HepG2 (cell line): ENCODE data around the gene PIGX. TPM values are rescaled to one million over a fixed set of nuclear protein-coding genes. Genes with fewer than 3 reads are reported as not detected.

Source experiments
- ATAC-seq: fragments of 200-7000 bp; cut with Tn5 transposase; 3 replicates; pipeline ENCODE4 v1.9.1; 2020; ENCODE audit warnings: mild to moderate bottlenecking, moderate library complexity
- BruUV-seq: library from RNA; stranded (reverse); fragments of 400-500 nt; replicated peaks from 2 replicates; lab custom pipeline; 2021; lab: Mats Ljungman, UMichigan
- CTCF ChIA-PET: fragments of 300-600 bp; formaldehyde crosslinking; extraction: SDS; loops from one replicate; lab custom pipeline; 2021; ENCODE audit warnings: low total read pairs, inconsistent platforms, low intra/inter-chr PET ratio; lab: Yijun Ruan, JAX
- POLR2A ChIA-PET: fragments of 350-600 bp; sonication (Branson Sonifier 250); formaldehyde crosslinking; loops from one replicate; lab custom pipeline; 2020; ENCODE audit warnings: antibody characterized with exemption, inconsistent platforms; lab: Yijun Ruan, JAX
- DNase-seq: peaks from one replicate; pipeline ENCODE4 v3.0.0-alpha.2; 2015; ENCODE audit warnings: low spot score
- FAIRE-seq: peaks from 3 replicates; lab custom pipeline; 2011; peaks lifted over from hg19 to GRCh38; lab: Jason Lieb, UNC
- H2AFZ ChIP-seq: one replicate; pipeline ENCODE4 v1.6.1; 2011; ENCODE audit warnings: low read length, inconsistent platforms
- H3K27ac ChIP-seq: fragments of 300-600 bp; 3 replicates; pipeline ENCODE4 v1.8.0; 2011; ENCODE audit warnings: mixed run types, mild to moderate bottlenecking, mixed read lengths, low read length, inconsistent platforms; ENCODE audit not compliant: insufficient read depth; ENCODE audit errors: extremely low read length
- H3K27me3 ChIP-seq, 2 experiments: fragments of 200-600 bp in 1 of 2; 2 replicates in 1 of 2; 3 replicates in 1 of 2; pipeline versions ENCODE4 v1.6.0 to v1.8.0; 2011; ENCODE audit warnings: low read length in 2 of 2, mild to moderate bottlenecking in 2 of 2, moderate library complexity in 2 of 2, inconsistent platforms in 1 of 2; ENCODE audit not compliant: insufficient read depth in 2 of 2, control insufficient read depth in 1 of 2
- H3K36me3 ChIP-seq, 2 experiments: fragments of 200-600 bp in 1 of 2; replicated peaks in 1 of 2; 2 replicates in 1 of 2; 3 replicates in 1 of 2; pipeline versions ENCODE4 v1.5.1 to v1.8.0; 2011; ENCODE audit warnings: low read length in 2 of 2, inconsistent platforms in 1 of 2; ENCODE audit not compliant: insufficient read depth in 2 of 2, control insufficient read depth in 1 of 2
- H3K4me1 ChIP-seq: 2 replicates; pipeline ENCODE4 v1.5.1; 2012; ENCODE audit warnings: low read length, inconsistent platforms; ENCODE audit not compliant: insufficient read depth
- H3K4me2 ChIP-seq: 2 replicates; pipeline ENCODE4 v1.6.0; 2011; ENCODE audit warnings: low read depth, low read length, inconsistent platforms
- H3K4me3 ChIP-seq, 3 experiments: fragments of 200-600 bp in 1 of 3; sonication (generic), shearing (Covaris generic) in 1 of 3; replicated peaks in 1 of 3; 2 replicates each; pipeline ENCODE4 v1.5.1; 2011 to 2016; ENCODE audit warnings: low read length in 3 of 3, inconsistent platforms in 2 of 3, low read depth in 2 of 3, mild to moderate bottlenecking in 2 of 3, control low read depth in 1 of 3, mixed read lengths in 1 of 3; ENCODE audit not compliant: insufficient read depth in 1 of 3
- H3K79me2 ChIP-seq: one replicate; pipeline ENCODE4 v1.6.1; 2011; ENCODE audit warnings: low read length, inconsistent platforms; ENCODE audit not compliant: insufficient read depth
- H3K9ac ChIP-seq: 2 replicates; pipeline ENCODE4 v1.6.0; 2011; ENCODE audit warnings: mild to moderate bottlenecking, low read depth, low read length, inconsistent platforms; ENCODE audit not compliant: insufficient read depth
- H3K9me3 ChIP-seq: 2 replicates; pipeline ENCODE4 v1.5.1; 2012; ENCODE audit warnings: mild to moderate bottlenecking, low read length
- H4K20me1 ChIP-seq: 2 replicates; pipeline ENCODE4 v1.6.0; 2011; ENCODE audit warnings: inconsistent platforms, mild to moderate bottlenecking, low read length, moderate library complexity; ENCODE audit not compliant: insufficient read depth
- ARID2 ChIP-seq: sonication (generic); formaldehyde crosslinking; IDR thresholded peaks from 2 replicates; pipeline ENCODE4 v1.8.1; 2022; ENCODE audit warnings: mild to moderate bottlenecking, missing genetic modification reagents, borderline replicate concordance
- ARNTL ChIP-seq: sonication (generic); formaldehyde crosslinking; IDR thresholded peaks from 2 replicates; pipeline ENCODE4 v1.4.0; 2020; ENCODE audit warnings: mild to moderate bottlenecking, missing genetic modification reagents
- BHLHE40 ChIP-seq: IDR thresholded peaks from 2 replicates; pipeline ENCODE4 v1.6.1; 2011; ENCODE audit warnings: low read length, improper control_type of control experiment
- CBFB ChIP-seq: sonication (generic); formaldehyde crosslinking; IDR thresholded peaks from 2 replicates; pipeline ENCODE4 v1.4.0; 2020; ENCODE audit warnings: missing genetic modification reagents
- GFI1 ChIP-seq: sonication (generic); formaldehyde crosslinking; IDR thresholded peaks from 2 replicates; pipeline ENCODE4 v1.5.0; 2020; ENCODE audit warnings: missing genetic modification reagents, mild to moderate bottlenecking, borderline replicate concordance
- HHEX ChIP-seq: IDR thresholded peaks from 2 replicates; pipeline ENCODE4 v1.6.1; 2016; ENCODE audit warnings: control low read depth
- JUNB ChIP-seq: sonication (generic); formaldehyde crosslinking; IDR thresholded peaks from 2 replicates; pipeline ENCODE4 v1.8.0; 2022; ENCODE audit warnings: missing genetic modification reagents, mild to moderate bottlenecking, borderline replicate concordance
- MAZ ChIP-seq, 2 experiments: sonication (generic) in 1 of 2; formaldehyde crosslinking in 1 of 2; IDR thresholded peaks; 2 replicates each; pipeline versions ENCODE4 v1.5.0 to v1.6.1; 2012 to 2020; ENCODE audit warnings: low read depth in 2 of 2, mild to moderate bottlenecking in 2 of 2, borderline replicate concordance in 1 of 2, improper control_type of control experiment in 1 of 2, low read length in 1 of 2, missing genetic modification reagents in 1 of 2, moderate library complexity in 1 of 2
- SCMH1 ChIP-seq: sonication (generic); formaldehyde crosslinking; IDR thresholded peaks from 2 replicates; pipeline ENCODE4 v1.9.0; 2021; ENCODE audit warnings: missing genetic modification reagents, mild to moderate bottlenecking, borderline replicate concordance
- SRSF9 ChIP-seq: fragments of 200-400 bp; formaldehyde crosslinking; IDR thresholded peaks from 2 replicates; pipeline ENCODE4 v1.6.1; 2018; ENCODE audit warnings: borderline replicate concordance, mild to moderate bottlenecking, low read depth, low read length; ENCODE audit not compliant: insufficient read depth, poor library complexity, severe bottlenecking
- ZNF224 ChIP-seq: sonication (generic); formaldehyde crosslinking; IDR thresholded peaks from 2 replicates; pipeline ENCODE4 v1.5.0; 2020; ENCODE audit warnings: mild to moderate bottlenecking, missing genetic modification reagents
- ZNF230 ChIP-seq: sonication (generic); formaldehyde crosslinking; IDR thresholded peaks from 2 replicates; pipeline ENCODE4 v1.4.0; 2020; ENCODE audit warnings: mild to moderate bottlenecking, missing genetic modification reagents
- ZNF253 ChIP-seq: sonication (generic); formaldehyde crosslinking; IDR thresholded peaks from 2 replicates; pipeline ENCODE4 v1.8.0; 2022; ENCODE audit warnings: mild to moderate bottlenecking, missing genetic modification reagents, borderline replicate concordance
- ZNF572 ChIP-seq: sonication (generic); formaldehyde crosslinking; IDR thresholded peaks from 2 replicates; pipeline ENCODE4 v1.5.1; 2020; ENCODE audit warnings: mild to moderate bottlenecking, missing genetic modification reagents
- ZNF577 ChIP-seq: sonication (generic); formaldehyde crosslinking; IDR thresholded peaks from 2 replicates; pipeline ENCODE4 v1.4.0; 2020; ENCODE audit warnings: mild to moderate bottlenecking, low read depth, missing genetic modification reagents, borderline replicate concordance
- ZNF674 ChIP-seq: sonication (generic); formaldehyde crosslinking; IDR thresholded peaks from 2 replicates; pipeline ENCODE4 v1.5.0; 2020; ENCODE audit warnings: low read depth, mild to moderate bottlenecking, missing genetic modification reagents
- ZNF766 ChIP-seq: sonication (generic); formaldehyde crosslinking; IDR thresholded peaks from 2 replicates; pipeline ENCODE4 v1.5.0; 2020; ENCODE audit warnings: missing genetic modification reagents, borderline replicate concordance
- WGBS: methylation state at CpG from one replicate; pipeline ENCODE4 v1.1.6; 2017; ENCODE audit warnings: low lambda C conversion rate; 5-methylcytosine and 5-hydroxymethylcytosine counted together
- in situ Hi-C: cut with HindIII; loops from 2 replicates; pipeline ENCODE4 v1.10.0; 2017; ENCODE audit warnings: low pct_unique_long_range_greater_than_20kb; ENCODE audit not compliant: extremely low pct_ligation_motif_present
- intact Hi-C: fragments of 100-400 bp; cut with micrococcal nuclease; formaldehyde crosslinking; loops from one replicate; pipeline ENCODE4 v1.10.0; 2022; ENCODE audit not compliant: unreplicated experiment
- polyA plus RNA-seq, 8 experiments: library from polyadenylated mRNA; depleted of rRNA in 3 of 8; stranded (reverse) in 7 of 8; unstranded in 1 of 8; fragments of >200 nt; fragmentation: Illumina TruSeq in 4 of 8; extraction: Trizol in 4 of 8; gene quantifications; 2 replicates each; pipeline versions ENCODE4 v1.2.1 to v1.2.3, GENCODE V29; 2011 to 2016; ENCODE audit warnings: low read depth in 4 of 8, missing spikeins in 1 of 8, mixed read lengths in 1 of 8; ENCODE audit not compliant: insufficient read depth in 1 of 8
- total RNA-seq, 5 experiments: library from RNA; depleted of rRNA; stranded (reverse); fragments of >200 nt; fragmentation: Illumina TruSeq; extraction: Trizol; gene quantifications; 2 replicates each; pipeline ENCODE4 v1.2.3, GENCODE V29; 2016; ENCODE audit warnings: low read depth in 1 of 5
- TF ChIP-seq, protein P1 (sequence below), 2 experiments: fragments of 450-650 bp in 1 of 2; sonication (generic) in 1 of 2; formaldehyde crosslinking; IDR thresholded peaks; 2 replicates each; pipeline versions ENCODE4 v1.5.0 to v1.8.0; 2020 to 2022; ENCODE audit warnings: mild to moderate bottlenecking in 1 of 2, missing genetic modification reagents in 1 of 2
- TF ChIP-seq, protein P2 (sequence below): IDR thresholded peaks from 2 replicates; pipeline ENCODE4 v1.6.1; 2016; ENCODE audit warnings: low read depth, control low read depth

The PIGX gene
- total and polyA plus RNA-seq, 2 of the 13 experiments (the other 11 are each of a cell fraction or from before 2014, with no cell fraction given): 13.2 to 21.3 TPM

DNA sequence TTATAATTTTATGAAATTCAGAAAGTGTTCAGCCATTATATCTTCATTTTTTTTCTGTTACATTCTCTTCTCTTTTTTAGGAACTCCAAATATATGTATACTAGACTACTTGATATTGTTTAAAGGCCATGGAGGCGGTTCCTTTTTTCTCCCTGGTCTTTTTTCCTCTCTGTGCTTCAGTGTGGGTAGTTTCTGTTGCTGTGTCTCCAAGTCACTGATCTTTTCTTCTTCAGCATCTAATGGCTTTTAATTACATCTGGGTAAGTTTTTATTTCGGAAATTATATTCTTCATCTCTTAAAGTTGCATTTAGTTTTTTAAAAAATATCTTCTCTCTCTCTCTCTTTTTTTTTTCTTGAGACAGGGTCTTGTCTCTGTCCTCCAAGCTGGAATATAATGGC, 8.9 kb downstream of the PIGX start (continued):
- no peak for TF ChIP-seq ZNF766 (CRISPR knock-in tag)
- TF ChIP-seq HHEX: no peak
- no peak for TF ChIP-seq SCMH1 (CRISPR knock-in tag)
- TF ChIP-seq, all 625 proteins: peak for 0

DNA sequence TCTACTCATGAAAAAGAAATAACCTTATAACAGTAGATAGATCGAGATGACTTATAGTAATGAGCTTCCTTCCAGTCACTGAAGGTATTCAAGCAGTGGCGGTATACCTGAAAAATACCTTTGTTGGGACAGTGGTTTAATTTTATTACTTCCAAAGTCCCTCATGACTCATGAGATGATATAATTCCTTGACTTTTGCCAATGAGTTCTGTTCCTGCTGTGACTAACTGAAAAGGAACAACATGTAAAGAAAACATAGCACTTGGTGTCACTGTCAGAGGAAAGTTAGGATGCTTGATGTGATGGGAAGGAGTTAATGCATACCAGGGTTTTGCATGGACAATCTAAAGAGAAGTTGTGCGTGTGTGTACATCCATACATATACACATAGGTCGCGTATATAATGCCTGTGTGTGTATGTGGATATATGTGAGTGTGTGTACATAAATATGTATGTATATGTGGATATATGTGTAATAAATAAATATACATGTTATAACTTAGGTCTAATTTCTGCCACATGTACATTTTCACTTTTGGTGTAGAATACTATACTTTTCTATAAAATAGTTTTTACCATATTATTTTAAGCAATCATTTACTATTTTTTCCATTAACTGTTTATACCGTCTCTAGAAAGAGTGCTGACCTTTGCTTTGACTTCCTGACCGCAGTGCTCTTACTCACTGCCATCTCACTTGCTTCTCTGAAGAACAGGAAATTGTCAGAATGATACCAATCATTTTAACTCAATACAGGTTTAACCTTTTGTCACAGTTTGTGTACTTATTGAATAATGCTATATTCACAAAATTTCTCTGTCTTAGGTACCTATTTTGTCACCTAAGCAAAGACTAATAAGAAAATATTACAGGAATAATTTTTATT, 14.9 kb downstream of the PIGX start:
- no peak for ATAC-seq

More for the DNA sequence above, 14.9 kb downstream of the PIGX start:
- Histone ChIP-seq H3K4me2 (no peak overlapping the region), H3K4me1 (no peaks in the 10 kb centered on the region), H3K36me3 (peaks cover 0 to 12% of the 10 kb centered on the region in 2 experiments; a peak in 2 of 5 replicates), H3K27me3 (no peaks in the 10 kb centered on the region), H3K9ac (no peak overlapping the region), H2AFZ (no peak overlapping the region), H3K4me3 (no peak overlapping the region), H4K20me1 (no peaks in the 10 kb centered on the region), H3K79me2 (no peaks in the 10 kb centered on the region), H3K27ac (no peak overlapping the region), H3K9me3 (no peaks in the 10 kb centered on the region)
- ChIA-PET CTCF (no interaction called here), POLR2A (no interaction called here)
- no peak for TF ChIP-seq ZNF674 (CRISPR knock-in tag)
- no peak for TF ChIP-seq ZNF572 (CRISPR knock-in tag)
- TF ChIP-seq ARNTL: no peak
- TF ChIP-seq, protein P1, sequence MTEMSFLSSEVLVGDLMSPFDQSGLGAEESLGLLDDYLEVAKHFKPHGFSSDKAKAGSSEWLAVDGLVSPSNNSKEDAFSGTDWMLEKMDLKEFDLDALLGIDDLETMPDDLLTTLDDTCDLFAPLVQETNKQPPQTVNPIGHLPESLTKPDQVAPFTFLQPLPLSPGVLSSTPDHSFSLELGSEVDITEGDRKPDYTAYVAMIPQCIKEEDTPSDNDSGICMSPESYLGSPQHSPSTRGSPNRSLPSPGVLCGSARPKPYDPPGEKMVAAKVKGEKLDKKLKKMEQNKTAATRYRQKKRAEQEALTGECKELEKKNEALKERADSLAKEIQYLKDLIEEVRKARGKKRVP (CRISPR knock-in tag; IDR thresholded peaks at IDR 0.05): no peak
- TF ChIP-seq HHEX: no peak
- no peak for TF ChIP-seq ZNF253 (CRISPR knock-in tag)
- TF ChIP-seq, protein P2, sequence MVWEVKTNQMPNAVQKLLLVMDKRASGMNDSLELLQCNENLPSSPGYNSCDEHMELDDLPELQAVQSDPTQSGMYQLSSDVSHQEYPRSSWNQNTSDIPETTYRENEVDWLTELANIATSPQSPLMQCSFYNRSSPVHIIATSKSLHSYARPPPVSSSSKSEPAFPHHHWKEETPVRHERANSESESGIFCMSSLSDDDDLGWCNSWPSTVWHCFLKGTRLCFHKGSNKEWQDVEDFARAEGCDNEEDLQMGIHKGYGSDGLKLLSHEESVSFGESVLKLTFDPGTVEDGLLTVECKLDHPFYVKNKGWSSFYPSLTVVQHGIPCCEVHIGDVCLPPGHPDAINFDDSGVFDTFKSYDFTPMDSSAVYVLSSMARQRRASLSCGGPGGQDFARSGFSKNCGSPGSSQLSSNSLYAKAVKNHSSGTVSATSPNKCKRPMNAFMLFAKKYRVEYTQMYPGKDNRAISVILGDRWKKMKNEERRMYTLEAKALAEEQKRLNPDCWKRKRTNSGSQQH (CRISPR knock-in tag): no peak
- no peak for TF ChIP-seq MAZ (IDR thresholded peaks at IDR 0.05; ENCODE audit: borderline replicate concordance, low read depth, low read length)
- TF ChIP-seq MAZ (CRISPR knock-in tag; IDR thresholded peaks at IDR 0.05; ENCODE audit: low read depth): no peak
- TF ChIP-seq ZNF230 (CRISPR knock-in tag): no peak
- no peak for TF ChIP-seq ZNF224
- TF ChIP-seq JUNB (CRISPR knock-in tag): no peak
- no peak for TF ChIP-seq SRSF9
- TF ChIP-seq CBFB (CRISPR knock-in tag): no peak
- TF ChIP-seq BHLHE40: no peak
- TF ChIP-seq ARID2 (CRISPR knock-in tag): no peak
- TF ChIP-seq GFI1 (CRISPR knock-in tag): no peak
- no peak for TF ChIP-seq ZNF577 (CRISPR knock-in tag)
- intact Hi-C loops (no loop called here), in situ Hi-C loops (no loop called here)
- no peak for FAIRE-seq
- DNase-seq: no peak
- BruUV-seq: no TSS peak
- WGBS: 94% methylated on average over 7 of the region's 7 CpGs
